Transverse colon (tissue), 4 donors: ENCODE data around the gene CNRIP1.

ENCODE experiments used
- CTCF ChIP-seq, 5 experiments: fragments of 200-600 bp in 3 of 5; fragments of 450-650 bp in 2 of 5; sonication (generic) in 3 of 5; IDR thresholded peaks; 1 replicate in 2 of 5; 2 replicates in 3 of 5; pipeline ENCODE4 v1.5.1; 2016 to 2017; ENCODE audit warnings: antibody characterized with exemption in 5 of 5, inconsistent platforms in 3 of 5, mild to moderate bottlenecking in 2 of 5, moderate library complexity in 1 of 5
- EP300 ChIP-seq: sonication (generic); formaldehyde crosslinking; IDR thresholded peaks from one replicate; pipeline ENCODE4 v1.6.1; 2017; ENCODE audit warnings: antibody characterized with exemption, low read depth
- POLR2A ChIP-seq: fragments of 450-650 bp; IDR thresholded peaks from one replicate; pipeline ENCODE4 v1.6.1; 2016; ENCODE audit warnings: antibody characterized with exemption, mild to moderate bottlenecking, moderate library complexity
- POLR2AphosphoS5 ChIP-seq, 3 donors: sonication (generic); formaldehyde crosslinking; IDR thresholded peaks; one replicate each; pipeline ENCODE4 v1.6.1; 2016; ENCODE audit warnings: antibody characterized with exemption in 3 of 3

- TF ChIP-seq CTCF (IDR thresholded peaks at IDR 0.05): peak; percentile 74 to 94 (median 77)
- peak; percentile 61 for TF ChIP-seq POLR2A
- no peak for TF ChIP-seq EP300
- peak; percentile 37 to 56 (median 39) for TF ChIP-seq POLR2AphosphoS5 (IDR thresholded peaks at IDR 0.05)
Measured at GRCh38 chr2:68251187-68251854, 68.4 kb downstream of the CNRIP1 start.
